Measurements from ENCODE around the gene NDUFA12.

GRCh38 chr12:94922561-94922960 is 80.9 kb downstream of the NDUFA12 start:
- TF ChIP-seq EZH2 (optimal IDR thresholded peaks at IDR 0.05; ENCODE audit: low read depth, low read length) = no peak
- no peak for TF ChIP-seq EZH2phosphoT487 (IDR thresholded peaks at IDR 0.05; ENCODE audit: low read length)

Measured in MM.1S (cell line).